Stimulated activated CD8-positive, alpha-beta memory T cell treated with anti-CD3 and anti-CD28 coated beads, Interleukin-4, amount 100 ng/mL, for 4 hours (primary cell): ENCODE data around the gene NAT9.

ENCODE experiments used
- DNase-seq, 2 donors: peaks; one replicate each; pipeline ENCODE4 v3.0.0-alpha.2; 2020; ENCODE audit warnings: low read depth in 2 of 2, low spot score in 1 of 2

Gene NAT9

DNA sequence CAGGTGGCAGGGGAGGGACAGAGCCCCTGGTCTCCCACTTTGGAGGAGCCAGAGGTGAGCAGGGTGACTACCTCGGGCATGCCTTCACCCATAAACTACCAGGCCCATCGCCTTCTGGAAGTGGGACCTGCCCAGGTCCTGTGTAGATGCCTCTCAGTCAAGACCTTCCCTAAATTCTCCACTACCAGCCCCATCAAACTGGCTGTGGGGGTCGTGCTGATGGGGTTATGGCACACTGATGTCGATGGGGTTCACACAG, 44.9 kb downstream of the NAT9 start:
- no peak for DNase-seq

- DNase-seq, result peak in 1 of 2 donors; percentile 50
These were observed 45.4 kb downstream of the NAT9 start for GRCh38 chr17:74730491-74731346.

DNA sequence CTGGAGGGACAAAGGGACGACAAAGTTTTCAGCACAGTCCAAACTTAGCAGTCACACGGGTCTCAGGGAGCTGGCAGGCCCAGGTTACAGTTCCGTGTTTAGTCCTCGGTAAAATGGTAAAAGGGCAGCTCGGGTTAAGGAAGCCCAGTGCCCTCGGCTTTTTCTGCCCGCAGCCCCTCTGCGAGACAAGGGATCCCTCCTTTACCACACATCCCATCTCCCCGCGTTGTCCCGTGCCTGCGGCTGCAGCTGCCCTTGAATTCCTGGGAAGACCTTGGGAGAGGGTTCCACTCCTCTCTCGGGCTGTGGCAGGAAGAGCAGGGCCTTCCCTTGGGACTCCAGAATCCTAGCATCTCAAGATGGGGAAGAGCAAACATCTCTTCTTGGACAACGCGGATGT, 46.3 kb downstream of the NAT9 start:
- no peak for DNase-seq

DNA sequence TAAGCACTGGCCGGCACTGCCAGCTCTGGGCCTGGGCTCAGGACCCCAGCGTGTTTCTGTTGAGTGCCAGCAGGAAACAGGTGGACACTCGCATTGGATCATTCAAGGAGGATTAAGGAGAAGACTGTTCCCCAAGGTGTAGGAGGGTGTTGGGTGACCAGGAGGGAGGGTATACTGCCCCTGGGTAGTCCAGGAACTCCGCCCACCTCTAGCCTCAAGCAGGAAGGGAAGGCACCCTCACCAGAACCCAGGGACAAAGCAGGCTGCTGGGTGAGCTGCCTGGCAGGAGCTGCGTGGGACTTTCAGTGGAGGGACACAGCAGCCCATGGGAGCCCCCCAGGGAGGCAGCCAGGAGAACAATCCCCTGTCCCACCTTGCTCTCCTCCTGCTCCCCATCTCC, 46.8 kb downstream of the NAT9 start:
- DNase-seq, result no peak

GRCh38 chr17:74728702-74729075, 47.5 kb downstream of the NAT9 start:
- no peak for DNase-seq

DNA sequence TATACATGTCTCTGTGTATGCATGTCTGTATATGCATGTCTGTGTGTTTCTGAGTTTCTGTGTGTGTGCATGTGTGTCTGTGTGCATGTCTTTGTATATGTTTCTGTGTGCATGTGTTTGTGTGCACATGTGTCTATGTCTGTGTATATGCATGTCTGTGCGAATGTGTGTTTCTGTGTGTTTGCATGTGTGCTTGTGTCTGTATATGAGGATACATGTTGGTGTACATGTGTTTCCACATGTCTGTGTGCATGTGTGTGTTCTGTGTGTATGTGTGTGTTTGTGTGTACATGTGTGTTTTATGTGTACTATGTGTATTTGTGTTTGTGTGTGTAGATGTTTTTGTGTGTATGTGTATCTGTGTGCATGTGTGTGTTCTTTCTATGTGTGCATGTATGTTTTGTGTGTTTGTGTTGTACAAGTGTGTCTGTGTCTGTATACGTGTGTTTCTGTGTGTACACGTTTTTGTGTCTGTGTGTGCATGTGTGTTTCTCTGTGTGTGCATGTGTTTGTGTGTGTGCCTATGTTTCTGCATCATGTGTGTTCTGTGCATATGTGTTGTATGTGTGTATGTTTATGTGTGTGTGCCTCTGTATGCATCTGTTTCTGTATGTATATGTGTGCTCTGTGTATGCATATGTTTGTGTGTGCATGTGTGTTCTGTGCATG, 48.0 kb downstream of the NAT9 start:
- DNase-seq, result no peak

- DNase-seq, result no peak
These were observed 51.0 kb downstream of the NAT9 start for GRCh38 chr17:74725111-74725510.

- no peak for DNase-seq
These were observed 52.3 kb downstream of the NAT9 start for GRCh38 chr17:74723891-74724290.

DNA sequence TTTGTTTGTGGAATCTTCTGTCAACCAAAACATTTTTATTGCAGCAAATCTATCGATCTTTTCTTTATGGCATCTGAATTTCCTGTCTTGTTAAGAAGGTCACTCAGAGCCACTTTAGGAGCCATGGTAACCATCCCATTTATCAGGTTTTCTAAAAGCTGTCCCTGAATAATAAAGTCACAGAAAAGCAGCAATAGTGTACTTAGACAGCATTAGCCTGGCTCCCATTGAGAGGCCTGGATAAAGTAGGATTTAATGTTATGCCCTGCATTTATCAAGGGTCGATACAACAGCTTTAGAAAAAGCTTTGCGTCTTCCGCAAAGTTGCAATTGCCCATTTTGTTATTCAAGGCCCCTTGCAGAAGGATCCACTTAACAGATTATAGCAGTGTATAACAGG, 53.4 kb downstream of the NAT9 start:
- DNase-seq, result no peak
